CD4-positive, alpha-beta T cell (primary cell): ENCODE results near the gene CHCHD2. TPM values are rescaled to one million over a fixed set of nuclear protein-coding genes. Genes with fewer than 3 reads are reported as not detected.
"Not testable (repeated sequence)": the region's sequence is repeated elsewhere in the genome, so short reads cannot be mapped to it uniquely, and the experiment has no call there.

Experiments used
- ATAC-seq: fragments of 200-7000 bp; cut with Tn5 transposase; one replicate; pipeline ENCODE4 v1.10.0; 2022; ENCODE audit warnings: mild to moderate bottlenecking; ENCODE audit not compliant: poor library complexity
- CTCF ChIA-PET: fragments of 350-600 bp; sonication (Branson Sonifier 250); formaldehyde crosslinking; loops from one replicate; lab custom pipeline; 2021; ENCODE audit warnings: antibody characterized with exemption, inconsistent platforms; lab: Charles Lee
- POLR2A ChIA-PET: fragments of 350-600 bp; sonication (Branson Sonifier 250); formaldehyde crosslinking; loops from one replicate; lab custom pipeline; 2021; ENCODE audit warnings: antibody characterized with exemption, inconsistent platforms; lab: Charles Lee
- DNase-seq, 14 experiments: peaks; one replicate each; pipeline ENCODE4 v3.0.0-alpha.2; 2013 to 2020; ENCODE audit warnings: mixed read lengths in 2 of 14
- H3K27ac ChIP-seq, 2 donors: one replicate each; pipeline versions ENCODE4 v1.5.1 to v1.7.0; 2013; ENCODE audit warnings: low read length in 2 of 2, low read depth in 1 of 2, mild to moderate bottlenecking in 1 of 2
- H3K27me3 ChIP-seq, 2 experiments: 1 replicate in 1 of 2; 2 replicates in 1 of 2; pipeline versions ENCODE4 v1.6.1 to v1.7.0; 2013; ENCODE audit warnings: low read length in 2 of 2, control low read depth in 1 of 2, mild to moderate bottlenecking in 1 of 2, moderate library complexity in 1 of 2; ENCODE audit not compliant: insufficient read depth in 2 of 2, control insufficient read depth in 1 of 2
- H3K36me3 ChIP-seq: one replicate; pipeline ENCODE4 v1.6.1; 2013; ENCODE audit warnings: low read length, control low read depth; ENCODE audit not compliant: insufficient read depth
- H3K4me1 ChIP-seq: one replicate; pipeline ENCODE4 v1.6.1; 2013; ENCODE audit warnings: low read length, control low read depth; ENCODE audit not compliant: insufficient read depth
- H3K4me3 ChIP-seq: one replicate; pipeline ENCODE4 v1.5.1; 2013; ENCODE audit warnings: mild to moderate bottlenecking, low read length, moderate library complexity
- H3K9me3 ChIP-seq, 2 experiments: 1 replicate in 1 of 2; 2 replicates in 1 of 2; pipeline versions ENCODE4 v1.6.1 to v1.7.0; 2013; ENCODE audit warnings: low read length in 2 of 2, mild to moderate bottlenecking in 2 of 2, control low read depth in 1 of 2, moderate library complexity in 1 of 2; ENCODE audit not compliant: control insufficient read depth in 1 of 2, insufficient read depth in 1 of 2
- H3K27ac Mint-ChIP-seq: one replicate; pipeline ENCODE4 v1.8.0; 2020; ENCODE audit warnings: mixed read lengths
- H3K27me3 Mint-ChIP-seq: one replicate; pipeline ENCODE4 v1.8.0; 2021; ENCODE audit warnings: mixed read lengths
- H3K36me3 Mint-ChIP-seq: one replicate; pipeline ENCODE4 v1.8.0; 2021; ENCODE audit warnings: low read depth, mixed read lengths
- H3K4me1 Mint-ChIP-seq: one replicate; pipeline ENCODE4 v1.8.0; 2021; ENCODE audit warnings: low read depth, mixed read lengths
- H3K4me3 Mint-ChIP-seq: one replicate; pipeline ENCODE4 v1.8.0; 2020; ENCODE audit warnings: mild to moderate bottlenecking, mixed read lengths
- H3K9me3 Mint-ChIP-seq: one replicate; pipeline ENCODE4 v1.8.0; 2020; ENCODE audit warnings: mixed read lengths
- intact Hi-C, 2 experiments: fragments of 100-400 bp; cut with DNase I in 1 of 2; cut with micrococcal nuclease in 1 of 2; formaldehyde crosslinking; loops; one replicate each; pipeline versions ENCODE4 v1.15.1 to v1.9.0; 2023 to 2025; cut with DNase I, micrococcal nuclease
- total RNA-seq, 174 experiments: library from RNA in 2 of 174; stranded (reverse) in 2 of 174; gene quantifications; one replicate each; pipeline ENCODE4 v1.2.3 and lab custom pipeline; 2021 to 2026
- TF ChIP-seq, protein P1 (sequence below): fragments of 200-600 bp; IDR thresholded peaks from one replicate; pipeline ENCODE4 v1.8.0; 2022; ENCODE audit warnings: antibody characterized with exemption, mild to moderate bottlenecking

The CHCHD2 gene
- total RNA-seq, 2 experiments from 2014 or later: 250 to 252 TPM

- no peaks in the 10 kb centered on the region for H3K9me3 Mint-ChIP-seq
- TF ChIP-seq, protein P1, sequence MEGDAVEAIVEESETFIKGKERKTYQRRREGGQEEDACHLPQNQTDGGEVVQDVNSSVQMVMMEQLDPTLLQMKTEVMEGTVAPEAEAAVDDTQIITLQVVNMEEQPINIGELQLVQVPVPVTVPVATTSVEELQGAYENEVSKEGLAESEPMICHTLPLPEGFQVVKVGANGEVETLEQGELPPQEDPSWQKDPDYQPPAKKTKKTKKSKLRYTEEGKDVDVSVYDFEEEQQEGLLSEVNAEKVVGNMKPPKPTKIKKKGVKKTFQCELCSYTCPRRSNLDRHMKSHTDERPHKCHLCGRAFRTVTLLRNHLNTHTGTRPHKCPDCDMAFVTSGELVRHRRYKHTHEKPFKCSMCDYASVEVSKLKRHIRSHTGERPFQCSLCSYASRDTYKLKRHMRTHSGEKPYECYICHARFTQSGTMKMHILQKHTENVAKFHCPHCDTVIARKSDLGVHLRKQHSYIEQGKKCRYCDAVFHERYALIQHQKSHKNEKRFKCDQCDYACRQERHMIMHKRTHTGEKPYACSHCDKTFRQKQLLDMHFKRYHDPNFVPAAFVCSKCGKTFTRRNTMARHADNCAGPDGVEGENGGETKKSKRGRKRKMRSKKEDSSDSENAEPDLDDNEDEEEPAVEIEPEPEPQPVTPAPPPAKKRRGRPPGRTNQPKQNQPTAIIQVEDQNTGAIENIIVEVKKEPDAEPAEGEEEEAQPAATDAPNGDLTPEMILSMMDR: no peak
- no peak for DNase-seq
- no peak for ATAC-seq
- POLR2A ChIA-PET: interaction anchor here (3.0 kb wide), 1 partner anchor 742 kb away, joined by 25 read pairs; the partner anchor contains the start of gene LANCL2
- no peaks in the 10 kb centered on the region for H3K27me3 Mint-ChIP-seq
- peak overlapping the region; percentile 35 for H3K4me3 Mint-ChIP-seq
- CTCF ChIA-PET: no interaction called here
- H3K4me3 ChIP-seq: no peak overlapping the region
- intact Hi-C loops: loop anchor here (2.0 to 10.0 kb wide), 8 partner anchors 56 to 1351 kb away; partner anchors contain the start of genes CCT6A (in 1 of the 2), LANCL2 (in 1 of the 2), NIPSNAP2 (in 1 of the 2) and PSPH (in 1 of the 2)
- no peaks in the 10 kb centered on the region for H3K27me3 ChIP-seq
- H3K36me3 Mint-ChIP-seq: peaks cover 35% of the 10 kb centered on the region
- peaks cover 22% of the 10 kb centered on the region for H3K4me1 ChIP-seq
- H3K4me1 Mint-ChIP-seq: peaks cover 37% of the 10 kb centered on the region
- peaks cover 0 to 5% of the 10 kb centered on the region in 2 experiments for H3K9me3 ChIP-seq
- peak overlapping the region; percentile 98 for H3K27ac Mint-ChIP-seq
- H3K36me3 ChIP-seq: peaks cover 12% of the 10 kb centered on the region
- H3K27ac ChIP-seq: no peak overlapping the region
Measured at GRCh38 chr7:56107954-56108258, 1.6 kb upstream of the CHCHD2 start.

DNA sequence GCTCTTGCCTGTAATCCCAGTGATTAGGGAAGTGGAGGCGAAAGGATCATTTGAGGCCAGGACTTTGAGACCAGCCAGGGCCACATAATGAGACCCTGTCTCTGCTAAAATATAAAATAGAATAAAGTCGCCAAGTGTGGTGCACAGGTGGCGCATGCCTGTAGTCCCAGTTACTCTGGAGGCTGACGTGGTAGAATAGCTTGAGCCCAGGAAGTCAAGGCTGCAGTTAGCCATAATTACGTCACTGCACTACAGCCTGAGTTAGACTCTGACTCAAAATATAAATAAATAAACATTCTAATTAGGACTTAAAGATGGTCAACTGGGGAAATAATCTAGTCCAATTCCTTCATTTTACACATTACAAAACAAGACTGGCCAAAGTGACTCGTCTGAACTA lies 768 bp downstream of the CHCHD2 start:
- intact Hi-C loops: loop anchor here (5.0 to 10.0 kb wide), 6 partner anchors 53 to 1348 kb away; partner anchors contain the start of genes CCT6A (in 1 of the 2), LANCL2 (in 1 of the 2), NIPSNAP2 (in 1 of the 2) and PSPH (in 1 of the 2)
- H3K27me3 ChIP-seq: no peaks in the 10 kb centered on the region
- H3K36me3 ChIP-seq: peaks cover 35% of the 10 kb centered on the region
- peak; percentile 45 for ATAC-seq
- H3K4me1 ChIP-seq: peaks cover 22% of the 10 kb centered on the region
- no peaks in the 10 kb centered on the region for H3K9me3 Mint-ChIP-seq
- ChIA-PET POLR2A (interaction anchor here (1.2 to 3.2 kb wide), 8 partner anchors 12 to 1347 kb away, joined by 4 to 42 read pairs (median 12); partner anchors contain the start of genes CCT6A, LANCL2, NIPSNAP2 and PSPH), CTCF (interaction anchor here (1.4 to 2.0 kb wide), 2 partner anchors 41 to 142 kb away, joined by 3 to 6 read pairs; partner anchors contain the start of genes NIPSNAP2 and SUMF2)
- H3K4me1 Mint-ChIP-seq: peaks cover 37% of the 10 kb centered on the region
- peaks cover 0 to 5% of the 10 kb centered on the region in 2 experiments for H3K9me3 ChIP-seq
- H3K27ac Mint-ChIP-seq: peak overlapping the region; percentile 98
- peak in 8 of 14 experiments; percentile 11 to 71 (median 37) for DNase-seq
- TF ChIP-seq, protein P1: no peak
- H3K4me3 Mint-ChIP-seq: peak overlapping the region; percentile 96
- H3K27me3 Mint-ChIP-seq: no peaks in the 10 kb centered on the region
- peak overlapping the region; percentile 97 for H3K4me3 ChIP-seq
- H3K27ac ChIP-seq: peak overlapping the region; percentile 91 to 95
- H3K36me3 Mint-ChIP-seq: peaks cover 59% of the 10 kb centered on the region

DNA sequence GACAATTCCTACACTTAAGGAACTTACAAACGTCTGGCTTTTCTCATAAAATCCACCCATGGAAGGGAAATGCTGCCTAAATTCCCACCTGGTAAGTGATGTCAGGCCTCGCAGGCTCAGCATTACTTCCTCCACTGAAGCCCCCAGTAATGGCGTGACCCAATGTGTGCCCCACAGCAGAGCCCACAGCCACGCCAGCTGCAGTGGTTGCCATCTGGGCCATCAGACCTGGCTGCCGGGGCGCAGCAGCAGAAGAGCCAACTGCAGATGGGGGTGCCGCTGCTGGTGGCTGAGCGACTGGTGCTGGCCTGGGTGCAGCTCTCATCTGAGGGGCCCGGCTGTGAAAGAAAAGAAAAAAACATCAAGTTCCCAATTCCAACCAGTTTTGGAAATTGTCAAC lies 2.1 kb downstream of the CHCHD2 start:
- H3K27me3 Mint-ChIP-seq, DNase-seq, H3K4me3 Mint-ChIP-seq, ATAC-seq, H3K27ac ChIP-seq, H3K4me3 ChIP-seq, H3K27me3 ChIP-seq, H3K9me3 Mint-ChIP-seq, H3K9me3 ChIP-seq: not testable (repeated sequence)
- CTCF ChIA-PET: interaction anchor here (0.7 kb wide), 1 partner anchor 53 kb away, joined by 3 read pairs; no protein-coding TSS in a partner anchor
- intact Hi-C loops: loop anchor here (5.0 to 10.0 kb wide), 3 partner anchors 37 to 339 kb away; no protein-coding TSS in a partner anchor
- Histone ChIP-seq H3K4me1 (peaks cover 22% of the 10 kb centered on the region), H3K36me3 (peaks cover 48% of the 10 kb centered on the region)
- Mint-ChIP-seq H3K27ac (peak overlapping the region; percentile 61), H3K36me3 (peaks cover 71% of the 10 kb centered on the region), H3K4me1 (peaks cover 37% of the 10 kb centered on the region)
- POLR2A ChIA-PET: interaction anchor here (3.2 kb wide), 1 partner anchor 39 kb away, joined by 42 read pairs; the partner anchor contains the start of gene SUMF2
